ENCODE measurements around the gene MEF2C. TPM values are rescaled to one million over a fixed set of nuclear protein-coding genes. Genes with fewer than 3 reads are reported as not detected.

MEF2C gene
- total and polyA plus RNA-seq, 2 experiments from 2014 or later = 0.97 to 1.6 TPM

- TF ChIP-seq, protein P1, sequence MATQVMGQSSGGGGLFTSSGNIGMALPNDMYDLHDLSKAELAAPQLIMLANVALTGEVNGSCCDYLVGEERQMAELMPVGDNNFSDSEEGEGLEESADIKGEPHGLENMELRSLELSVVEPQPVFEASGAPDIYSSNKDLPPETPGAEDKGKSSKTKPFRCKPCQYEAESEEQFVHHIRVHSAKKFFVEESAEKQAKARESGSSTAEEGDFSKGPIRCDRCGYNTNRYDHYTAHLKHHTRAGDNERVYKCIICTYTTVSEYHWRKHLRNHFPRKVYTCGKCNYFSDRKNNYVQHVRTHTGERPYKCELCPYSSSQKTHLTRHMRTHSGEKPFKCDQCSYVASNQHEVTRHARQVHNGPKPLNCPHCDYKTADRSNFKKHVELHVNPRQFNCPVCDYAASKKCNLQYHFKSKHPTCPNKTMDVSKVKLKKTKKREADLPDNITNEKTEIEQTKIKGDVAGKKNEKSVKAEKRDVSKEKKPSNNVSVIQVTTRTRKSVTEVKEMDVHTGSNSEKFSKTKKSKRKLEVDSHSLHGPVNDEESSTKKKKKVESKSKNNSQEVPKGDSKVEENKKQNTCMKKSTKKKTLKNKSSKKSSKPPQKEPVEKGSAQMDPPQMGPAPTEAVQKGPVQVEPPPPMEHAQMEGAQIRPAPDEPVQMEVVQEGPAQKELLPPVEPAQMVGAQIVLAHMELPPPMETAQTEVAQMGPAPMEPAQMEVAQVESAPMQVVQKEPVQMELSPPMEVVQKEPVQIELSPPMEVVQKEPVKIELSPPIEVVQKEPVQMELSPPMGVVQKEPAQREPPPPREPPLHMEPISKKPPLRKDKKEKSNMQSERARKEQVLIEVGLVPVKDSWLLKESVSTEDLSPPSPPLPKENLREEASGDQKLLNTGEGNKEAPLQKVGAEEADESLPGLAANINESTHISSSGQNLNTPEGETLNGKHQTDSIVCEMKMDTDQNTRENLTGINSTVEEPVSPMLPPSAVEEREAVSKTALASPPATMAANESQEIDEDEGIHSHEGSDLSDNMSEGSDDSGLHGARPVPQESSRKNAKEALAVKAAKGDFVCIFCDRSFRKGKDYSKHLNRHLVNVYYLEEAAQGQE (IDR thresholded peaks at IDR 0.05; ENCODE audit: unreplicated experiment) = no peak
- TF ChIP-seq EZH2phosphoT487 (IDR thresholded peaks at IDR 0.05; ENCODE audit: unreplicated experiment) (no peak), EZH2 (IDR thresholded peaks at IDR 0.05; ENCODE audit: low read depth, unreplicated experiment) (no peak), JUNB (IDR thresholded peaks at IDR 0.05; ENCODE audit: unreplicated experiment) (no peak), POLR2AphosphoS5 (IDR thresholded peaks at IDR 0.05; ENCODE audit: low read depth) (no peak)
Measured at GRCh38 chr5:88882276-88883038, 527 bp downstream of the MEF2C start (continued).

DNA sequence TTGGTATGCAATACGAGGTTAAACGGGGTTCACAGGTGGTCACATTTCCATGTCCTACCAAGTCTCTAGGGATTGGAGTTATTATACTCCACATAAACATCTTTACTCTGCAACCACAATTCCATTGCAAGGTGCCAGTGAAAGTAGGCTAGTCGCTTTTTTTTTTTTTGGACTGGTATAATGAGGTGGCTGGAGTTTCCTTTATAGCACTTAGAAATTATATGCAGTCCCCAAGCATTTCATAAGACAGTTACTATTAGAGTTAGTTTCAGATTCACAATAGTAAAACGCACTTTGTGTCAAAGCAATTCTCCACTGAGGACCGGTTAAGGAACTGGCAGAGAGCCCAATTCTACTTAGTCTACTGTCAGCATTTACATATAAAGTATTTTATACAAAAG lies 1.4 kb downstream of the MEF2C start:
- Histone ChIP-seq H3F3A (replicated peaks; ENCODE audit: low read depth) (no peaks in the 10 kb centered on the region), H3K4me1 (ENCODE audit: insufficient read depth) (peaks cover 13% of the 10 kb centered on the region; the same call in 1 of the 2 replicates), H3K27me3 (ENCODE audit: insufficient read depth) (peaks cover 56% of the 10 kb centered on the region), H3K9me2 (ENCODE audit: insufficient read depth) (no peaks in the 10 kb centered on the region), H2AFZ (no peak overlapping the region), H3K36me3 (ENCODE audit: insufficient read depth) (no peaks in the 10 kb centered on the region), H3K79me2 (replicated peaks; ENCODE audit: insufficient read depth) (no peaks in the 10 kb centered on the region), H3K4me2 (no peak overlapping the region), H3K4me3 (no peak overlapping the region), H3K27ac (ENCODE audit: low read depth) (no peak overlapping the region), H4K20me1 (replicated peaks; ENCODE audit: insufficient read depth) (no peaks in the 10 kb centered on the region)
- peaks cover 17% of the 10 kb centered on the region for H3K27me3 Mint-ChIP-seq (ENCODE audit: insufficient read depth, low read depth, poor library complexity)
- DNase-seq (ENCODE audit: low spot score) (no peak), ATAC-seq (no peak)
- H3K4me1 Mint-ChIP-seq = peaks cover 15% of the 10 kb centered on the region; the same call in 2 of the 3 replicates
- H3K4me3 Mint-ChIP-seq = no peak overlapping the region
- no peak for TF ChIP-seq ZNF331 (CRISPR knock-in tag; IDR thresholded peaks at IDR 0.05; ENCODE audit: low read depth)
- no peak for TF ChIP-seq ETS1 (IDR thresholded peaks at IDR 0.05)
- TF ChIP-seq CREB1 (CRISPR knock-in tag; IDR thresholded peaks at IDR 0.05; ENCODE audit: low read depth) = no peak
- no peak for TF ChIP-seq JUNB (IDR thresholded peaks at IDR 0.05; ENCODE audit: unreplicated experiment)
- TF ChIP-seq NANOG (IDR thresholded peaks at IDR 0.05; ENCODE audit: borderline replicate concordance) = no peak
- TF ChIP-seq ZNF462 (CRISPR knock-in tag; IDR thresholded peaks at IDR 0.05) = no peak
- no peaks in the 10 kb centered on the region for H3K9me3 Mint-ChIP-seq
- H3K27ac Mint-ChIP-seq = no peak overlapping the region
- H3K36me3 Mint-ChIP-seq (ENCODE audit: low read depth) = no peaks in the 10 kb centered on the region
